Liver (tissue), 3 donors: ENCODE results near the gene CCR9.

Source experiments
- ATF3 ChIP-seq: IDR thresholded peaks from 2 replicates; pipeline ENCODE4 v1.6.1; 2016; ENCODE audit warnings: antibody characterized with exemption
- CTCF ChIP-seq: fragments of 150-350 bp; IDR thresholded peaks from 2 replicates; pipeline ENCODE4 v1.5.1; 2017; ENCODE audit warnings: improper control_type of control experiment, low read depth, low read length; ENCODE audit not compliant: missing input control
- FOXA2 ChIP-seq: IDR thresholded peaks from 2 replicates; pipeline ENCODE4 v1.6.1; 2016; ENCODE audit warnings: antibody characterized with exemption
- GABPA ChIP-seq, 2 donors: IDR thresholded peaks in 1 of 2; conservative IDR thresholded peaks in 1 of 2; 2 replicates each; pipeline ENCODE4 v1.6.1; 2016; ENCODE audit warnings: antibody characterized with exemption in 2 of 2, mild to moderate bottlenecking in 1 of 2, moderate library complexity in 1 of 2
- JUND ChIP-seq, 2 donors: IDR thresholded peaks; 2 replicates each; pipeline ENCODE4 v1.6.1; 2016; ENCODE audit warnings: antibody characterized with exemption in 2 of 2
- MAX ChIP-seq: IDR thresholded peaks from 2 replicates; pipeline ENCODE4 v1.6.1; 2016; ENCODE audit warnings: antibody characterized with exemption
- NR2F2 ChIP-seq: IDR thresholded peaks from 2 replicates; pipeline ENCODE4 v1.6.1; 2016; ENCODE audit warnings: antibody characterized with exemption
- RAD21 ChIP-seq, 2 donors: IDR thresholded peaks; 2 replicates each; pipeline ENCODE4 v1.6.1; 2016; ENCODE audit warnings: antibody characterized with exemption in 2 of 2, mild to moderate bottlenecking in 2 of 2
- REST ChIP-seq: IDR thresholded peaks from 2 replicates; pipeline ENCODE4 v1.6.1; 2016; ENCODE audit warnings: antibody characterized with exemption, mild to moderate bottlenecking
- RXRA ChIP-seq, 2 donors: IDR thresholded peaks; 2 replicates each; pipeline ENCODE4 v1.6.1; 2017 to 2018; ENCODE audit warnings: antibody characterized with exemption in 2 of 2, mild to moderate bottlenecking in 1 of 2
- SP1 ChIP-seq: IDR thresholded peaks from 2 replicates; pipeline ENCODE4 v1.6.1; 2018; ENCODE audit warnings: antibody characterized with exemption, mild to moderate bottlenecking
- TAF1 ChIP-seq: conservative IDR thresholded peaks from 2 replicates; pipeline ENCODE4 v1.6.1; 2016; ENCODE audit warnings: antibody characterized with exemption, mild to moderate bottlenecking
- YY1 ChIP-seq: IDR thresholded peaks from 2 replicates; pipeline ENCODE4 v1.6.1; 2016; ENCODE audit warnings: antibody characterized with exemption, mild to moderate bottlenecking
- ZBTB33 ChIP-seq: IDR thresholded peaks from 2 replicates; pipeline ENCODE4 v1.6.1; 2016; ENCODE audit warnings: antibody characterized with exemption
- donor health status: healthy.
- donor health status: healthy.

GRCh38 chr3:45914362-45915058, 28.2 kb downstream of the CCR9 start:
- TF ChIP-seq CTCF (no peak), RXRA (IDR thresholded peaks at IDR 0.05) (no peak), JUND (IDR thresholded peaks at IDR 0.05) (no peak), SP1 (no peak), NR2F2 (no peak), TAF1 (no peak), REST (no peak), ATF3 (no peak), FOXA2 (no peak), MAX (no peak), RAD21 (IDR thresholded peaks at IDR 0.05) (no peak), GABPA (IDR thresholded peaks at IDR 0.05 in 1 of 2, conservative IDR thresholded peaks at IDR 0.05 in 1 of 2) (no peak), ZBTB33 (no peak), YY1 (no peak)
